ENCODE measurements around the gene FN3K.

DNA sequence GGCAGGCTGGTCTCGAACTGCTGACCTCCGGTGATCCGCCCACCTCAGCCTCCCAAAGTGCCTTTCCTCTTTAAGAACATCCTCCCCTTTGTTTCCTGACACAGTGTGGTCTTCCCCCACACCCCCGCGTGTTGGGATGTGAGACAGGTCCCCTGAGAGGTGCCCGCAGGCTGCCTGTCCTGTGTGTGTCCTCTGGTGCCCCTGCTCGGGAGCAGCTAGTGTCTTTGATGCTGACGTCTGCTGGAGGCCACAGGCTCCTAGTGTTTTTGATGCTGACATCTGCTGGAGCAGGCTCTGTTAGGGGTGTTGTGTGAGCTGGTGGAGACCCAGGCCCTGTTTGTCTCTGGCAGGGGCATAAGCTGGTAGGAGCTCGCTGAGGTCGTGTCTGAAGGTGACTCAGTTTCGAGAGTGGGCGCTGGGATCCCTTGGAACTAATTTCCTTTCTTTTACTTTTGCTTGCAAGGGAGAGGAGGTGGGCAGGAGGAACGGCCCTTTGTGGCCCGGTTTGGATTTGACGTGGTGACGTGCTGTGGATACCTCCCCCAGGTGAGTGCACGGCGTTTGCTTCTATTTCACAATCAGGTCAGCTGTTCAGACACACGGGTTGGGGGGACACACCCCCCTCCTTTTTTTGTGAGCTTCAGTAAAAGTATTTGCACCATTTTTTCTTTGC is 12.9 kb upstream of the FN3K start:
- TF ChIP-seq POLR2A (IDR thresholded peaks at IDR 0.05; ENCODE audit: low read depth, low read length) (no peak), RCOR1 (IDR thresholded peaks at IDR 0.05; ENCODE audit: insufficient replicate concordance, low read length) (no peak), MXI1 (IDR thresholded peaks at IDR 0.05; ENCODE audit: borderline replicate concordance, low read depth, low read length) (no peak), BHLHE40 (IDR thresholded peaks at IDR 0.05; ENCODE audit: low read depth, low read length) (no peak), RAD21 (IDR thresholded peaks at IDR 0.05; ENCODE audit: low read length) (no peak), SMC3 (IDR thresholded peaks at IDR 0.05; ENCODE audit: low read depth, low read length) (no peak), CHD1 (IDR thresholded peaks at IDR 0.05; ENCODE audit: low read depth, low read length) (no peak), CEBPB (IDR thresholded peaks at IDR 0.05; ENCODE audit: low read depth, low read length) (0 out of 2 replicates have a peak, but pooled peaks have one; percentile 22), RFX5 (IDR thresholded peaks at IDR 0.05; ENCODE audit: low read depth, low read length) (no peak), MAFK (IDR thresholded peaks at IDR 0.05; ENCODE audit: low read depth, low read length) (no peak)
- TF ChIP-seq, protein P1, sequence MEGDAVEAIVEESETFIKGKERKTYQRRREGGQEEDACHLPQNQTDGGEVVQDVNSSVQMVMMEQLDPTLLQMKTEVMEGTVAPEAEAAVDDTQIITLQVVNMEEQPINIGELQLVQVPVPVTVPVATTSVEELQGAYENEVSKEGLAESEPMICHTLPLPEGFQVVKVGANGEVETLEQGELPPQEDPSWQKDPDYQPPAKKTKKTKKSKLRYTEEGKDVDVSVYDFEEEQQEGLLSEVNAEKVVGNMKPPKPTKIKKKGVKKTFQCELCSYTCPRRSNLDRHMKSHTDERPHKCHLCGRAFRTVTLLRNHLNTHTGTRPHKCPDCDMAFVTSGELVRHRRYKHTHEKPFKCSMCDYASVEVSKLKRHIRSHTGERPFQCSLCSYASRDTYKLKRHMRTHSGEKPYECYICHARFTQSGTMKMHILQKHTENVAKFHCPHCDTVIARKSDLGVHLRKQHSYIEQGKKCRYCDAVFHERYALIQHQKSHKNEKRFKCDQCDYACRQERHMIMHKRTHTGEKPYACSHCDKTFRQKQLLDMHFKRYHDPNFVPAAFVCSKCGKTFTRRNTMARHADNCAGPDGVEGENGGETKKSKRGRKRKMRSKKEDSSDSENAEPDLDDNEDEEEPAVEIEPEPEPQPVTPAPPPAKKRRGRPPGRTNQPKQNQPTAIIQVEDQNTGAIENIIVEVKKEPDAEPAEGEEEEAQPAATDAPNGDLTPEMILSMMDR (conservative IDR thresholded peaks at IDR 0.05; ENCODE audit: low read depth, low read length): no peak
- TF ChIP-seq, protein P2, sequence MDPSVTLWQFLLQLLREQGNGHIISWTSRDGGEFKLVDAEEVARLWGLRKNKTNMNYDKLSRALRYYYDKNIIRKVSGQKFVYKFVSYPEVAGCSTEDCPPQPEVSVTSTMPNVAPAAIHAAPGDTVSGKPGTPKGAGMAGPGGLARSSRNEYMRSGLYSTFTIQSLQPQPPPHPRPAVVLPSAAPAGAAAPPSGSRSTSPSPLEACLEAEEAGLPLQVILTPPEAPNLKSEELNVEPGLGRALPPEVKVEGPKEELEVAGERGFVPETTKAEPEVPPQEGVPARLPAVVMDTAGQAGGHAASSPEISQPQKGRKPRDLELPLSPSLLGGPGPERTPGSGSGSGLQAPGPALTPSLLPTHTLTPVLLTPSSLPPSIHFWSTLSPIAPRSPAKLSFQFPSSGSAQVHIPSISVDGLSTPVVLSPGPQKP (IDR thresholded peaks at IDR 0.05; ENCODE audit: borderline replicate concordance, low read depth, low read length): no peak
- TF ChIP-seq, protein P3, sequence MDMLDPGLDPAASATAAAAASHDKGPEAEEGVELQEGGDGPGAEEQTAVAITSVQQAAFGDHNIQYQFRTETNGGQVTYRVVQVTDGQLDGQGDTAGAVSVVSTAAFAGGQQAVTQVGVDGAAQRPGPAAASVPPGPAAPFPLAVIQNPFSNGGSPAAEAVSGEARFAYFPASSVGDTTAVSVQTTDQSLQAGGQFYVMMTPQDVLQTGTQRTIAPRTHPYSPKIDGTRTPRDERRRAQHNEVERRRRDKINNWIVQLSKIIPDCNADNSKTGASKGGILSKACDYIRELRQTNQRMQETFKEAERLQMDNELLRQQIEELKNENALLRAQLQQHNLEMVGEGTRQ (IDR thresholded peaks at IDR 0.05; ENCODE audit: low read depth, low read length): no peak
